ENCODE data around the gene SNX1. TPM values are rescaled to one million over a fixed set of nuclear protein-coding genes. Genes with fewer than 3 reads are reported as not detected.
A peak's percentile ranks its signal among the peaks of the same experiment; 100 is the strongest.
"Not testable (repeated sequence)": the region's sequence is repeated elsewhere in the genome, so short reads cannot be mapped to it uniquely, and the experiment has no call there.

Gene SNX1
- total and polyA plus RNA-seq, 9 donors = 28.3 to 62.4 (median 54.2) TPM

GRCh38 chr15:64072812-64073211 lies 23.0 kb upstream of the SNX1 start:
- WGBS (ENCODE audit: insufficient coverage) = 100% methylated on average over 2 of the region's 2 CpGs
- Histone ChIP-seq H3K4me1 (ENCODE audit: control insufficient read depth, insufficient read depth, low read length) (peaks cover 1% of the 10 kb centered on the region), H3K27ac (ENCODE audit: low read length) (no peak overlapping the region), H3K27me3 (ENCODE audit: control insufficient read depth, insufficient read depth, low read length) (no peaks in the 10 kb centered on the region), H3K36me3 (ENCODE audit: control insufficient read depth, insufficient read depth, low read length) (peaks cover 11% of the 10 kb centered on the region), H3K4me3 (ENCODE audit: low read length) (no peak overlapping the region), H3K9me3 (replicated peaks; ENCODE audit: control insufficient read depth, low read depth, low read length) (no peaks in the 10 kb centered on the region)
- DNase-seq = no peak

- not testable (repeated sequence) for H3K9me3 ChIP-seq (replicated peaks; ENCODE audit: control insufficient read depth, low read depth, low read length); H3K4me1 ChIP-seq (ENCODE audit: control insufficient read depth, insufficient read depth, low read length); H3K27ac ChIP-seq (ENCODE audit: low read length); DNase-seq; H3K4me3 ChIP-seq (ENCODE audit: low read length); H3K27me3 ChIP-seq (ENCODE audit: control insufficient read depth, insufficient read depth, low read length)
- peaks cover 11% of the 10 kb centered on the region for H3K36me3 ChIP-seq (ENCODE audit: control insufficient read depth, insufficient read depth, low read length)
- WGBS (ENCODE audit: insufficient coverage) = 80% methylated on average over 1 of the region's 2 CpGs
Observed at GRCh38 chr15:64073496-64073895, 22.3 kb upstream of the SNX1 start.

- peaks cover 13% of the 10 kb centered on the region for H3K36me3 ChIP-seq (ENCODE audit: control insufficient read depth, insufficient read depth, low read length)
Observed at GRCh38 chr15:64082757-64083156, 13.0 kb upstream of the SNX1 start.

GRCh38 chr15:64089543-64090280 lies 6.1 kb upstream of the SNX1 start:
- Histone ChIP-seq H3K4me1 (ENCODE audit: control insufficient read depth, insufficient read depth, low read length) (peaks cover 11% of the 10 kb centered on the region), H3K36me3 (ENCODE audit: control insufficient read depth, insufficient read depth, low read length) (peaks cover 12% of the 10 kb centered on the region), H3K27me3 (ENCODE audit: control insufficient read depth, insufficient read depth, low read length) (no peaks in the 10 kb centered on the region), H3K9me3 (replicated peaks; ENCODE audit: control insufficient read depth, low read depth, low read length) (peaks cover 2% of the 10 kb centered on the region), H3K27ac (ENCODE audit: low read length) (peak overlapping the region; percentile 0), H3K4me3 (ENCODE audit: low read length) (no peak overlapping the region)
- 79% methylated on average over 9 of the region's 12 CpGs for WGBS (ENCODE audit: insufficient coverage)
- peak; percentile 66 for DNase-seq

More at GRCh38 chr15:64082757-64083156, 13.0 kb upstream of the SNX1 start:
- Histone ChIP-seq H3K27ac (ENCODE audit: low read length) (no peak overlapping the region), H3K27me3 (ENCODE audit: control insufficient read depth, insufficient read depth, low read length) (no peaks in the 10 kb centered on the region), H3K4me1 (ENCODE audit: control insufficient read depth, insufficient read depth, low read length) (no peaks in the 10 kb centered on the region), H3K4me3 (ENCODE audit: low read length) (no peak overlapping the region), H3K9me3 (replicated peaks; ENCODE audit: control insufficient read depth, low read depth, low read length) (no peaks in the 10 kb centered on the region)
- WGBS (ENCODE audit: insufficient coverage) = 71% methylated on average over 1 of the region's 3 CpGs
- DNase-seq = no peak

GRCh38 chr15:64090527-64090926 lies 5.3 kb upstream of the SNX1 start:
- DNase-seq = peak; percentile 58
- 76% methylated on average over 3 of the region's 3 CpGs for WGBS (ENCODE audit: insufficient coverage)
- no peaks in the 10 kb centered on the region for H3K27me3 ChIP-seq (ENCODE audit: control insufficient read depth, insufficient read depth, low read length)
- peak overlapping the region; percentile 13 for H3K27ac ChIP-seq (ENCODE audit: low read length)
- peaks cover 2% of the 10 kb centered on the region for H3K9me3 ChIP-seq (replicated peaks; ENCODE audit: control insufficient read depth, low read depth, low read length)
- H3K4me1 ChIP-seq (ENCODE audit: control insufficient read depth, insufficient read depth, low read length) = peaks cover 17% of the 10 kb centered on the region
- H3K4me3 ChIP-seq (ENCODE audit: low read length) = no peak overlapping the region
- peaks cover 10% of the 10 kb centered on the region for H3K36me3 ChIP-seq (ENCODE audit: control insufficient read depth, insufficient read depth, low read length)

- Histone ChIP-seq H3K36me3 (ENCODE audit: control insufficient read depth, insufficient read depth, low read length) (peaks cover 9% of the 10 kb centered on the region), H3K4me1 (ENCODE audit: control insufficient read depth, insufficient read depth, low read length) (peaks cover 25% of the 10 kb centered on the region), H3K9me3 (replicated peaks; ENCODE audit: control insufficient read depth, low read depth, low read length) (peaks cover 2% of the 10 kb centered on the region), H3K27ac (ENCODE audit: low read length) (no peak overlapping the region), H3K4me3 (ENCODE audit: low read length) (no peak overlapping the region), H3K27me3 (ENCODE audit: control insufficient read depth, insufficient read depth, low read length) (no peaks in the 10 kb centered on the region)
- no peak for DNase-seq
Observed at GRCh38 chr15:64092075-64092820, 3.5 kb upstream of the SNX1 start.

- Histone ChIP-seq H3K36me3 (ENCODE audit: control insufficient read depth, insufficient read depth, low read length) (peaks cover 5% of the 10 kb centered on the region), H3K4me1 (ENCODE audit: control insufficient read depth, insufficient read depth, low read length) (peaks cover 27% of the 10 kb centered on the region), H3K4me3 (ENCODE audit: low read length) (peak overlapping the region; percentile 82), H3K27ac (ENCODE audit: low read length) (peak overlapping the region; percentile 93), H3K27me3 (ENCODE audit: control insufficient read depth, insufficient read depth, low read length) (no peaks in the 10 kb centered on the region), H3K9me3 (replicated peaks; ENCODE audit: control insufficient read depth, low read depth, low read length) (peaks cover 2% of the 10 kb centered on the region)
- DNase-seq = peak; percentile 62
- 4% methylated on average over 20 of the region's 22 CpGs for WGBS (ENCODE audit: insufficient coverage)
Observed at GRCh38 chr15:64092864-64093626, 2.7 kb upstream of the SNX1 start.

- Histone ChIP-seq H3K4me3 (ENCODE audit: low read length) (peak within 1 kb of the TSS; percentile 82), H3K27ac (ENCODE audit: low read length) (peak within 1 kb of the TSS; percentile 93), H3K36me3 (ENCODE audit: control insufficient read depth, insufficient read depth, low read length) (peaks cover 2% of the 10 kb centered on the region), H3K4me1 (ENCODE audit: control insufficient read depth, insufficient read depth, low read length) (peaks cover 27% of the 10 kb centered on the region), H3K27me3 (ENCODE audit: control insufficient read depth, insufficient read depth, low read length) (no peaks in the 10 kb centered on the region), H3K9me3 (replicated peaks; ENCODE audit: control insufficient read depth, low read depth, low read length) (no peaks in the 10 kb centered on the region)
- DNase-seq = peak; percentile 100
- WGBS (ENCODE audit: insufficient coverage) = under 1% methylated on average over 34 of the region's 41 CpGs
Observed at GRCh38 chr15:64093627-64094417, 2.0 kb upstream of the SNX1 start, which contains the start of gene CIAO2A. Gene CIAO2A, minus strand, starts transcription at chr15:64093838. Its CDS starts 70 bp downstream, at chr15:64093768.

GRCh38 chr15:64095431-64095794 lies 369 bp upstream of the SNX1 start:
- WGBS (ENCODE audit: insufficient coverage) = 0% methylated on average over 2 of the region's 4 CpGs
- H3K4me1 ChIP-seq (ENCODE audit: control insufficient read depth, insufficient read depth, low read length) = peaks cover 27% of the 10 kb centered on the region

More at GRCh38 chr15:64095431-64095794, 369 bp upstream of the SNX1 start:
- Histone ChIP-seq H3K4me3 (ENCODE audit: low read length) (peak overlapping the region; percentile 98), H3K27ac (ENCODE audit: low read length) (peak overlapping the region; percentile 83), H3K27me3 (ENCODE audit: control insufficient read depth, insufficient read depth, low read length) (no peaks in the 10 kb centered on the region), H3K36me3 (ENCODE audit: control insufficient read depth, insufficient read depth, low read length) (peaks cover 2% of the 10 kb centered on the region), H3K9me3 (replicated peaks; ENCODE audit: control insufficient read depth, low read depth, low read length) (no peaks in the 10 kb centered on the region)
- DNase-seq = no peak
